Ishikawa (cell line): ENCODE measurements around the gene CLDN1.

ENCODE experiments used
- EP300 ChIP-seq: IDR thresholded peaks from 2 replicates; pipeline ENCODE4 v1.6.1; 2012; ENCODE audit warnings: borderline replicate concordance
- REST ChIP-seq: IDR thresholded peaks from 2 replicates; pipeline ENCODE4 v1.6.1; 2012; ENCODE audit warnings: low read depth, mild to moderate bottlenecking
- TAF1 ChIP-seq: IDR thresholded peaks from 2 replicates; pipeline ENCODE4 v1.6.1; 2012; ENCODE audit warnings: low read depth, mild to moderate bottlenecking
- TCF12 ChIP-seq: IDR thresholded peaks from 2 replicates; pipeline ENCODE4 v1.6.1; 2012; ENCODE audit warnings: low read depth
- USF1 ChIP-seq: IDR thresholded peaks from 2 replicates; pipeline ENCODE4 v1.6.1; 2012
- YY1 ChIP-seq: IDR thresholded peaks from 2 replicates; pipeline ENCODE4 v1.6.1; 2012; ENCODE audit warnings: low read depth

- TF ChIP-seq EP300, result no peak
- no peak for TF ChIP-seq USF1
- TF ChIP-seq TAF1, result no peak
- TF ChIP-seq YY1, result no peak
- no peak for TF ChIP-seq REST
- TF ChIP-seq TCF12, result no peak
Measured at GRCh38 chr3:190361791-190362190, 39.5 kb upstream of the CLDN1 start.
